ENCODE results near the gene RHOH. TPM values are rescaled to one million over a fixed set of nuclear protein-coding genes. Genes with fewer than 3 reads are reported as not detected.

RHOH gene
- total RNA-seq, 1 donor from 2014 or later: 0.53 TPM

DNA sequence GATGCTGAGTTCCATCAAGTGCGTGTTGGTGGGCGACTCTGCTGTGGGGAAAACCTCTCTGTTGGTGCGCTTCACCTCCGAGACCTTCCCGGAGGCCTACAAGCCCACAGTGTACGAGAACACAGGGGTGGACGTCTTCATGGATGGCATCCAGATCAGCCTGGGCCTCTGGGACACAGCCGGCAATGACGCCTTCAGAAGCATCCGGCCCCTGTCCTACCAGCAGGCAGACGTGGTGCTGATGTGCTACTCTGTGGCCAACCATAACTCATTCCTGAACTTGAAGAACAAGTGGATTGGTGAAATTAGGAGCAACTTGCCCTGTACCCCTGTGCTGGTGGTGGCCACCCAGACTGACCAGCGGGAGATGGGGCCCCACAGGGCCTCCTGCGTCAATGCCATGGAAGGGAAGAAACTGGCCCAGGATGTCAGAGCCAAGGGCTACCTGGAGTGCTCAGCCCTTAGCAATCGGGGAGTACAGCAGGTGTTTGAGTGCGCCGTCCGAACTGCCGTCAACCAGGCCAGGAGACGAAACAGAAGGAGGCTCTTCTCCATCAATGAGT lies 46.6 kb downstream of the RHOH start:
- no peaks in the 10 kb centered on the region for H3K36me3 ChIP-seq (ENCODE audit: control insufficient read depth, insufficient read depth, low read length)
- no peak for FAIRE-seq
- no peak for DNase-seq (ENCODE audit: low read depth)
- no peaks in the 10 kb centered on the region for H3K27me3 ChIP-seq (ENCODE audit: control insufficient read depth, insufficient read depth, low read length)
- no peak overlapping the region for H3K4me3 ChIP-seq (ENCODE audit: low read depth, low read length)
- TF ChIP-seq, protein P1, sequence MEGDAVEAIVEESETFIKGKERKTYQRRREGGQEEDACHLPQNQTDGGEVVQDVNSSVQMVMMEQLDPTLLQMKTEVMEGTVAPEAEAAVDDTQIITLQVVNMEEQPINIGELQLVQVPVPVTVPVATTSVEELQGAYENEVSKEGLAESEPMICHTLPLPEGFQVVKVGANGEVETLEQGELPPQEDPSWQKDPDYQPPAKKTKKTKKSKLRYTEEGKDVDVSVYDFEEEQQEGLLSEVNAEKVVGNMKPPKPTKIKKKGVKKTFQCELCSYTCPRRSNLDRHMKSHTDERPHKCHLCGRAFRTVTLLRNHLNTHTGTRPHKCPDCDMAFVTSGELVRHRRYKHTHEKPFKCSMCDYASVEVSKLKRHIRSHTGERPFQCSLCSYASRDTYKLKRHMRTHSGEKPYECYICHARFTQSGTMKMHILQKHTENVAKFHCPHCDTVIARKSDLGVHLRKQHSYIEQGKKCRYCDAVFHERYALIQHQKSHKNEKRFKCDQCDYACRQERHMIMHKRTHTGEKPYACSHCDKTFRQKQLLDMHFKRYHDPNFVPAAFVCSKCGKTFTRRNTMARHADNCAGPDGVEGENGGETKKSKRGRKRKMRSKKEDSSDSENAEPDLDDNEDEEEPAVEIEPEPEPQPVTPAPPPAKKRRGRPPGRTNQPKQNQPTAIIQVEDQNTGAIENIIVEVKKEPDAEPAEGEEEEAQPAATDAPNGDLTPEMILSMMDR (IDR thresholded peaks at IDR 0.05; ENCODE audit: insufficient read depth, low read length, severe bottlenecking): no peak

DNA sequence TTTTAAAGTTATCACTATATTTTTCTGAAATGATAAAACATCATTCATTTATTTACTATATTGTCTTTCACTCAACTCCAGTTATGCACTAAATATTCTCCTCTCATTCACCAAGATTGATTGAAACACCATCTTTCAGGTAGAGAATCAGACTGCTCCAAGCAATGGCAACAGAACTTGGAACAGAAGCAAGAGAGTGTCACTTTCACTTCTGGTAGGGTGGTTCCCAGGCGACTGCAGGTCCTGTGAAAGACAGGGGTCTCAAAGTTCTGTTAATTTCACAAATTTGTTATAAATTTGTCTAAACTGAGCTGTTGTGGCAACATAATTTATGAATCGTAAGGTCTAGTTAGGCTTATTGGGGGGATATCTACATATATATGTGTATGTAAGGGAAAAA lies 47.8 kb downstream of the RHOH start:
- no peaks in the 10 kb centered on the region for H3K27me3 ChIP-seq (ENCODE audit: control insufficient read depth, insufficient read depth, low read length)
- no peak for FAIRE-seq

DNA sequence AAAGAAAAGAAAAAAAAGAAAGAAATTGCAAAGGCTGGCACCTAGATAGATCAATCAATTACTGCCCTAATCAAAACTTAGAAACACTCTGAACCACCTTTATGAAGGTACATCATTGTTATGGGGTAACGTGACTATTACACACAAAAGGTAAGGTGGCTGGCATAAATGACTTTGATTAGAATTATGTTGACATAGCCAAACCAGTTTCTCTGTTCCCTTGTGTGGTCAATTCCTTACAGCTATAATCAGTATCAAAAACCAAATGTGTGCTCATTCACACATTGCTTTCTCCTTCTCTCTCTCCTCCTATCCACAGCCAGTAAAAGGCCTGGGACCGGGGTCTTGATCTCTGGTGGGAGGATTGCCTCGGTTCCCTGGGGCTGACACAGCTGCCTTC lies 48.7 kb downstream of the RHOH start:
- FAIRE-seq (no peak), DNase-seq (ENCODE audit: low read depth) (no peak)
- TF ChIP-seq, protein P1 (IDR thresholded peaks at IDR 0.05; ENCODE audit: insufficient read depth, low read length, severe bottlenecking): no peak
- Histone ChIP-seq H3K27me3 (ENCODE audit: control insufficient read depth, insufficient read depth, low read length) (no peaks in the 10 kb centered on the region), H3K36me3 (ENCODE audit: control insufficient read depth, insufficient read depth, low read length) (no peaks in the 10 kb centered on the region), H3K4me3 (ENCODE audit: low read depth, low read length) (no peak overlapping the region)

More for the DNA sequence above, 47.8 kb downstream of the RHOH start:
- DNase-seq (ENCODE audit: low read depth): no peak
- Histone ChIP-seq H3K4me3 (ENCODE audit: low read depth, low read length) (no peak overlapping the region), H3K36me3 (ENCODE audit: control insufficient read depth, insufficient read depth, low read length) (no peaks in the 10 kb centered on the region)
- TF ChIP-seq, protein P1 (IDR thresholded peaks at IDR 0.05; ENCODE audit: insufficient read depth, low read length, severe bottlenecking): no peak

DNA sequence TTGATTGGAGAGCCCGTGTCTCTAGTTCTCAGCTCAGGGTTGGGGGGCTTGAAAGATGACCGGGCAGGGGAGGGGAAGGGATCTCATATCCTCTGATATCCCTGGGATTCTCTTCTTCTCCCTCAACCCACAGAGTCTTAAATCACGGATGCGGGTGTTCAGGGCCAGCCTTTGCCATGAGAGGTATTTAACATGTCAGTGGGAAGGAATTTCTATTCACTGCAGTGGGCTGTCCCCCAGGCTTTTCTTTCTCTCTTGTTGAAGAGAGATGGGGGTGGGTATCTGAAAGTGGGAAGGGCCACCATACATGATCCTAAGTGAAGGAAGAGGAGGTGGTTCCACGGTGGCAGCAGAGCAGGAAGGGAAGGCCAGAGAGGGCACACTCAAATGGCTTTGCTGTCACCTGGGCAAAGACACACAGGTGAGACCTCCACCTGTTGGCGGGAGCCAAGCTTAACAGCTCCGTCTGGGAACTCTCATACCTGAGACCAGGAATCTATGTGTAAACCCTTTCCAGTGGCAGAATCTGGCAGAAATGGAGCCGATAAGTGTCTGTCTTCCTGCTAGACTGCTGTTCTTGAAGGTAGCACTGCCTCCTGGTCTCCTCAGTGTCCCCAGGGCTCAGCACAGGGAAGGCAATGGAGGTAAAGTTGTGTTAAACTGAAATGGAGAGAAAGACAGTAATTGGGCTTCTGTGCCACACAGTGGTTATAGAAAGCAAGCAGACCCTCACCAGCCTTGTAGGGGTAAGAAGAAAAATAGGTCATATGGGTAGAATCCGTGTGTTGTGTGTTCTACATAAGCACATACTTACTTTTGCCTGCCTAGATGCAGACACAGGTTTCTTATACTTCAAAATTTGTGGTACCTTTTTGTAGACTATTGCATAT lies 49.4 kb downstream of the RHOH start:
- DNase-seq (ENCODE audit: low read depth) (no peak), FAIRE-seq (peak; percentile 18)
- H3K27me3 ChIP-seq (ENCODE audit: control insufficient read depth, insufficient read depth, low read length): no peaks in the 10 kb centered on the region
- H3K36me3 ChIP-seq (ENCODE audit: control insufficient read depth, insufficient read depth, low read length): no peaks in the 10 kb centered on the region
- no peak overlapping the region for H3K4me3 ChIP-seq (ENCODE audit: low read depth, low read length)
- TF ChIP-seq, protein P1 (IDR thresholded peaks at IDR 0.05; ENCODE audit: insufficient read depth, low read length, severe bottlenecking): no peak

DNA sequence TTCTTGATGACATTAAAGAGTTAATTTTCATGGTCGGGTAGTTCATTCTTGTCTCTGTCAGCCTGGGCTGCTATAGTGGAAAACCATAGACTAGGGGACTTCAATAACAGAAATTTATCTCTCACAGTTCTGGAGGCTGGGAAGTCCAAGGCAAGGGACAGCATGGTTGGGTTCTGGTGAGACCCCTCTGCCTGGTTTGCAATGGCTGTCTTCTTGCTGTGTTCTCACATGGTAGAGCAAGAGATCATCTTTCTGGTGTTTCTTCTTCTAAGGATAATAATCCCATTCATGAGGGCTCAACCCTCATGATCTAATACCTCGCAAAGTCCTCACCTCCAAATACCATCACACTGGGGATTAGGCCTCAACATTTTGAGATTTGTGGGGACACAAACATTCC lies 50.1 kb downstream of the RHOH start:
- Histone ChIP-seq H3K36me3 (ENCODE audit: control insufficient read depth, insufficient read depth, low read length) (no peaks in the 10 kb centered on the region), H3K27me3 (ENCODE audit: control insufficient read depth, insufficient read depth, low read length) (no peaks in the 10 kb centered on the region), H3K4me3 (ENCODE audit: low read depth, low read length) (no peak overlapping the region)
- DNase-seq (ENCODE audit: low read depth) (no peak), FAIRE-seq (no peak)
- TF ChIP-seq, protein P1 (IDR thresholded peaks at IDR 0.05; ENCODE audit: insufficient read depth, low read length, severe bottlenecking): no peak

Measured in bronchial epithelial cell (primary cell).